Measurements from ENCODE around the gene SPTBN1.

SPTBN1 gene

DNA sequence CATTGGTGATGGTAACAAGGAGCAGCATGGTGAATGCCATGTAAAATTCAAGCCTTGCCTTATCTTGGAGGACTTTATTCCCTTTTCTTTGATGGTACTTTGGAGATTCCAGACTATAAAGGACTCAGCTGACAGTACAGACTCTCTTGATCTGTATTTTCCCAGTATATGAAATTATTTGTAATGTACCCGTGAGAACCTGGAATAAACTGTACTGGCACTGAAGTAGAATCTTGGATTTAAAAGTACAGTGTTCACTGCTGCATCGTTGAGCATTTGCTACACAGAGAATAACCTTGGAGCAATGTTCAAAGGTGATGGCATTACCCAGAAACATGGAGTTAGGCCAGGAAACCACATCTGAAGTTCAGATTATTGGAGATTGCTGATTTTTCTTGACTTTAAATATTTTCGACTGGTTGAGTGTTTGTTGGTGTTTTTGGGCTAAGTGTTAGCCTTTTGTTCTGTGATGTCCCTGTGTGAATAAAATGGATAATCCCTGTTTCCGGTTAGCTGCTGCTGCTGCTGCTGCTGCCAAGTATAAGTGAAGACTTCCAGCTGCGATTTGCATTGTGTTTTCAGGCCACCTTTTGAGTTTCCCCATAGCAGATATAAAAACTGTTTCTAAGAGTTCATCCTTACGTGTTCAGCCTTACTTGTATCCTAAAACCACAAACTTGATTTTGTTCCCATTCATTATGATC is 122.0 kb downstream of the SPTBN1 start:
- no peak for DNase-seq

DNA sequence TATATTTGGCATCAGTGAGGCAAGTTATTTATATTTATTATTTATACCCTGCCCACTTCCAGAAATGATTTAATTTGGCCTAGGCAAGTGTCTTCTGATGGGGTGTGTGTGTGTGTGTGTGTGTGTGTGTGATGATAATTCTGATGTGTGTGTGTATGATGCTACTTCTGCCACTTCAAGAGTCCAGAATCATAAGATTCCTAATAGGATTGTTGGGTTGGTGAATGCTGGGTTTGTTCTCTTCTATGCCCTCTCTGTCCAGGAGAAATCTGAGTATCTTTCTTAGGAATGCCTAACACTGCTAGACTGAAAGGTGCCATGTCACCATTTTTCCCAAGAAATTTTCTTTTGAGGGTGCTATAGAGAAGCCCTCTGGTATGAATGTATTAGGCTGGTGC is 122.5 kb downstream of the SPTBN1 start:
- no peak for DNase-seq

DNA sequence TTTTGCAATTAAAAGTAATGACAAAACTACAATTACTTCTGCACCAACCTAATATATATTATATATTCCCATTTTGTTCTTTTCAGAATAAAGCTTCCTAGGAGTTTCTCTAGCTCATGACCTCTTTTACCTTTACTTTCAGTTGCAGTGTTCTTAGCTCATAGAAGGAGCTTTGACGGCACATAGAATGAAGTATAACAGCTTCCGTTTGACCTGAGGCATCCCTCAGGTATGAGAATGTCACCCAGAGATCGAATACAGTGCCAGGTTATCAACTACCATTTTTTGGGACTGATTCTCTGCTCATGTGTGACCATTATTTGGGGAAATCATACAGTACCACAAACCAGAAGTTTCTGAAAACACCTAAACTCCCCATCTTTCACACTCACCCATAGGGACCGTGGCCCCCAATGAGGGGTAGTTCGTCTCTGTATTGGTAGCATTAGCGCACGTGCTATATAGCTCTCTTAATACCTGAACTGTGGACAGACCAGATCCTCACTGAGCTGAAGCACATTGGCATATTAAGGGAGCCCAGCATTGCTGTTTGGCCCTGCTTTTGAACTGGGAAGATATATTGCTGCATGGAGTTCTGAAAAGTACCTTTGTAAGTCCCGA is 123.0 kb downstream of the SPTBN1 start:
- no peak for DNase-seq

DNA sequence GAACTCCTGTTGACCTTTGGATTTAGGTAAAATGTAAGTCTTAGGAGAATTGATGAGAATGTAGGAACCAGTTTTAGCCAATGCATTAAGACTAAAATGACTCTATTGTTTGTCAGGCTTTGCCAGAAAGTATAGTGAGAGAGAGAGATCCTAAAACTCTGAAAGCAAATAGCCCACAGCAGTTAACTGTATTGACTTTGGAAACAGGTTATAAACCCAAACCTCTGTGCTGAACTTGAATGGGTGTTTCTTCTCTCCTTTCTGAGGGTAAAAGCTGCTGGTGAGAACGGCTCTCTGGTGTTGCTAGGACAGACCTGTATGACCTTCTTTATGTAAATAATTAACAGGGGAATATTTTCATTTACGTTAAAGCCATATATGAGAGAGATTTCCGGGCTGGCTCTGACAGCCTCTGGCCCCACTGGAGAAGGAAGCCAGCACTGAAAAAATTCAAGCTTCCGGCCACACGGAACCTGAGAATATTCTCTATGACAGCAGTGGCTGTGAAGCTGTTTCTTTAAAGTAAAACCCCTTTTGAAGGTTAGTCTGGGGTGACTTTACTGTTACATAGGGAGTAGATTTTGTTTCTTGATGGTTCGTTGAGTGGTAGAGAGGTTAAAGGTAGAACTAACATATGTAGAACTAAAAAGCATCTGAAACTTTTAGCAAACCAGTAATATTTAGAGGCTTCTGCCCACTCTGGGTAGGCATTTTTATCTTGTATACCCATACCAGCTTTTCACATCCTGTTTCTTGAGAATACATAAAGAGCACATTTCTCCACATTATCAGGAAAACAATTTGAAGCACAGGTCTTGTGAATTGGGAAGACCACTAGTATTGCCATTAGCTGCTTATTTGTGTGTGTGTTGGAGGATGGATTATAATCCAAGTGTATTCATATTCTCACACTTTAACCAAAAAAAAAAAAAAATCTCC is 123.8 kb downstream of the SPTBN1 start:
- DNase-seq, result no peak

DNA sequence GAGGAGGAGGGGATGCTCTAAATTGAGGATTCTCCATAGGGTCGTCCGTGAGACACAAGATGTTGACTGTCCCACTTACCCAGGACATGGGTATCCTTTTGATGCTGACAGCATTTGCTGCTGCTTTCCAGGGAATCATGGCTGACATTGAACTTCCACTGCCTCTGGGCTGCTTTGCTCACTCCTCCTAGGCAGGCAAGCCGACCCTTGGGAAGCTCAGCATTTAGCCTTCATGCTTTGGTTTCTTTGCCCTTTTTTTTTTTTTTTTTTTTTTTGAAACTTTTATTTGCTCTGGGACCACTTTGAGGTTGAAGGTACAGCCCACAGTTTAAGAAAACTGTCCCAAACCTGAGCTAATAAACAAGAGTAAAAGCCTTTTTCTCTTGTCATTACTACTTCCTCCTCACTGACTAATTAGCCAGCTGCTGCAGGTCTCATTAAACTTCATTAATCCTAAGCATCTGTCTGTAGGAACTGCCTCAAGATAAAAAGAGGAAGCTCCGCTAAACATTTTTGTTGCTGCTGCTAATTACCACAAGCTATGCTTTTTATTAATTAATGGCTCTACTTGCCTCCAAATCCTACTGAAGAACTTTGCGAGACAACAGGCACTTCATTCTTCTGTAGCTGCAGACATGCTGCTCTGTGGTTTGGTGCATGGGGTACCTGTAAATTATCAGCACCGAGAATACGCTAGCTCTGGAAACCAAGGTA is 125.4 kb downstream of the SPTBN1 start:
- DNase-seq, result no peak

DNA sequence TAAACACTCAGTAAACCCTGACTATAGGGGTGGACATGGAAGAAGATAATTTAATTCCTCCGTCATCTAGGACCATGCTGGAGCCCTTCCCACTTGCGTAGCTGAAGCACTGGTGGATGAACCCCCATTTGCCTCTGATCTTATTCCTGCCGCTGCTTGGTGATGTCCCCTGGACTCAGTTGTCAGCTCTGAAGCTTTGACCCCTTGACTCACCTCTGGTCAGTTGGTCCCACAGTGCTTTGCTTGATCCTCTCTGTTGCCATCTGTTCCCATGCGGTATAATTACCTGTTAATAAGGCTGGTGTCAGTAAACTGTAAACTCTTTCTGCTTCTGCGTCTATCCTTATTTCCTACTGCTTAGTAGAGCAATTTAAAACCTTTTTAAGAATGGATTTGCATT is 126.9 kb downstream of the SPTBN1 start:
- DNase-seq, result no peak

DNA sequence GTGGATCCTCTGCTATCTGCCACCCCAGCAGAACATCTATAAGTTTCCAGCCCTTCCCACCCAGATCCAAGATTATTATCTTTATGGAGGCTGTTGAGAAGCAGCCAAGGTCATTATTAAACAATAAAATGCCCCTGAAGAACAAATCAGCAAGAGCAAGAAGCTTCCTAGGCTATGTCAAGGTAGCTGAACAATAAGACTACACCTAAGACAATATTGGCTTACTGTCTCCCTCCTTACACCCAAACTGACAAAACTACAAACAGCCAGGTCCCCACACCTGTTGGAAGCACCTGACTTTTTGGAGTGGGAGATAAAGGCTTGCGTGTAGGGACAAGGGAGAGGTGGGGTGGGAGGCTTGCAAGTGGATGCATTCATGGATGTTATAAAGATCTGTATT is 128.5 kb downstream of the SPTBN1 start:
- no peak for DNase-seq

DNA sequence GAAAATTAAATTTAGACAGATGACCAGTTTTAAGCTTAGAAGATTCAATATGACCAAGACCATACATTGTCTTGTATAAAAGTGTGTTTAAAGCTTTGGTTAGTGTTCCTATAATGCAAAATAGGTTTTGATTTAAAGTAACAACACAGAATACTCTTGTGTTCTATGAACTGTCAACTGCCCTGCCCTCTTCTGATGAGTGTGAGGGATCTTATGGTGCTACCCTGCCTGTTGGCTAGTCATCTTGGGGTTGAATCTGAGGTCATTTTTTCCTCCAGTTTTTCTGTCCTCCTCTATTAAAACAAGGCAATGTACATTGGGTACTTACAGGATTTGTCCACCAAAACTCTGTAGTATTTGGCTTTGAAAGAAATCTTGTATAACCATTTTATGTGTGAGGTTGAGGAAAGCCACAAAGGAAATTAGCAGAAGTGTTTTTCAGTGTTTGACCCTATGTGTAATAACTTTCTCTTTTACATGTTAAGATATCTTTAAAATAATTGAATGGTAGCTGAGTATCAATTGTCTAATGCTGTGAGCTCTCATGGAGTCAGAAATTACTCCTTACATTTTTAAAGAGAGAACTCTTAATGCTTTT is 129.1 kb downstream of the SPTBN1 start:
- no peak for DNase-seq

DNA sequence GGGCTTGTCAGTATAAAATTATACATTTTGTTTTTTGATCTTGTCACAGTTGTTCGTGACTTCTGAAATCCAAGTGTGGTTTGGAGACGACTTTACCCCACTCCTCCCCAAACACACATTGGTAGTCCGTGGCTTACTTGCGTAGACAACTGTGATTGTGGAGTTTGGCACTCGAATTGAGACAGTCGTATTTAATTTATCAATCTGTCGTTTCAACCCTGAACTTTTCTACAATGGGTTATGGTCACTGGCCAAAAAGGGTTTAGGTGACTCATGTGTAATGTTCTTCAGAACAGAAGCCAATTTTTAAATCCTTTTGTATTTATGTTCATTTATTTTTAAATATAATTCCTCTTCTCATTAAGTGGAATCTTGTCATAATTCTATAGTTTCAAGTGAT is 129.9 kb downstream of the SPTBN1 start:
- DNase-seq, result no peak

DNA sequence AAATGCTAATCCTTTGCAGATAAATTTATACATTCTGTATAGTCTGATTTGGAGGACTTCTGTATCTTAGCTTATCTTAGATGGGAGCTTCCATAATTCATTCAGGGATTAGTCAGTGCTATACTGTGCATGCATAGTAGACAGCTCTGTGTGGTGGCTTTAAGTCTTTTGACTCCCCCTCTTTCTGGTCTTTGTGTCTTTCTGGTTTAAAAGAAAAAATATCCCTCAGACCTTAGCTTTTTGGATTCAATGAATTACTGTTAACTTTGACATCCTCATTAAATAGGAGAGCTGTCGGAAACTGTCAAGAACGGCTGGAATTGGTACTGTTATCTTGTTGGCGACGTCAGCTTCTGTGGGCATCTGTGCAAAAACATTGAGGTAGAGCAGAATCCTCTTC is 130.4 kb downstream of the SPTBN1 start:
- DNase-seq, result no peak

DNA sequence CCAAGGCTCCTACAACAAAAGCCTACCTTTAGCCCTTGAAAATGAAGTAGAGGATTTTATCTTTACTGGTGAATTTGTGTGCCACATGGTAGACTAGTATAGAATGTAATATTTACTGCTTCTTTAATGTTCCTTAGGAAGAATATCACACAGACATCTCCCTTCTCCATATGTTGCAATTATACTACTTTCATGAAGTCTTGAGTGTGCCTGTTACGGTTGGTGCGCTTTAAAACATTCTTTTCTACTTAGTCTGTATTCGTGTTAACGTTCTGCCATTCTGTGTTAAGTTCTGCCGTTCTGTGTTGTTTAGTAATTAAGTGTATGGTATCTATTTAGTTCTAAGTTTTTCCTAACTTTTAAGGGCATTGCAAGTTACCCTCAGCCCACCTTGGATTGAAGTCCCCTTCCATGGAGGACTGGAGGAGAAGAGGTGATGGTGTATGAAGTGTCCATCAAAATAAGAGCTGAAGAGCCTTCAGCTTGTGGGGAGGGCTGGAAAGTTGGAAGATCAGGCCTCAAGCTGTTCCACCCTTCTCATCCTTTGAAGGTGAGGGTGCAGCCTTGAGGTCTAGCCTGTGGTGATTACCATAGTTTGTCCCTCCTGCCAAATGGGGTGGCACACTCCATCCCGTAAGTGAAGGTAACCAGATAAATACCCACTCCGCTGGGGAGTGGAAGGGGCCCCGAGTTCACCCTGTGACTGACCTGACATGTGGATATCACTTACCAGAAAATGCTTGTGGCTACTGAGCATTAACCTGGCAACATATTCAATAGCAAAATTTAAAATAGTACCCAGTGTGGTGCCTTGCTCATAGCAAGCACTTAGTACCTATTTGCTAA is 131.3 kb downstream of the SPTBN1 start:
- no peak for DNase-seq

DNA sequence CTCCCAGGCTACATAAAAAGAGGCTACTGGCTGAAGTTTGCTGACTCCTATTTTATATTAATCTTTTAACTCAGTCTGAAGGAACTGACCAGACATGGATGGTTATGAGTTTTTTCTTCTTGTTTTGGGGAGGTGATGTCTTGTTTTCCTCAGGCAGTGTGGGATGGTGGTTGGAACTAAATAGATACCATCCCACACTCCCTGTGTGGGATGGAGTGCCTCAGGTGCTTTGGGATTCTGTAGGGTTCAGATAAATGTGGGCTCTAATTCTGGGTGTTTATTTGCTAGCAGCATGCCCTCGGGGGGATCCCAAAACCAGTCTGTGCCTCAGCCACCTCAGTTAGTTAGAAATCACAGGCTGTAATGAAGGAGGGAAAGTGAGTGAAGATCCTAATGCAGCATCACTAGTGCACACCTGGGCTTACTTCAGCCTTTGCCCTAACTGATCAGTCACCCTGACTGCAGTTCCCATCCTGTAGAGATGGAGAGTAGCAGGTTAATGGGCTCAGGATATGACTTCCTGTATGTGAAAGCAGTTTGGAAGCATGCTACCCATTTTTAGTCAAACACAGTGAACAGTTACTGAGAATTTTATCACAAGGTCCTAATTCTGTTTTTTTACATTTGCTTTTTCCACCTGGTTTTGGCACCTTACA is 132.2 kb downstream of the SPTBN1 start:
- DNase-seq, result no peak

DNA sequence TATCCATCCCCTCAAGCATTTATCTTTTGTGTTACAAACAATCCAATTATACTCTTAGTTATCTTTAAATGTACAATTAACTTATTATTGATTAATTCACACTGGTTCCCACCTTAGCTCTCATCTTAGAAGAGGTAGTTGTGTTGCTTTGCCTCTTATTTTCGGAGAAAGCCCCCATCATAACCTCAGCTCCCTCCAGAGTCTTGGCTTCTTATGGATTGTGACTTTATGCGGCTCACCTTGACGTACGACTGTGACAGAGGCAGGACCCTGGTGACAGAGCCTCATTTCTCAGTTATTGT is 132.9 kb downstream of the SPTBN1 start:
- DNase-seq, result no peak

DNA sequence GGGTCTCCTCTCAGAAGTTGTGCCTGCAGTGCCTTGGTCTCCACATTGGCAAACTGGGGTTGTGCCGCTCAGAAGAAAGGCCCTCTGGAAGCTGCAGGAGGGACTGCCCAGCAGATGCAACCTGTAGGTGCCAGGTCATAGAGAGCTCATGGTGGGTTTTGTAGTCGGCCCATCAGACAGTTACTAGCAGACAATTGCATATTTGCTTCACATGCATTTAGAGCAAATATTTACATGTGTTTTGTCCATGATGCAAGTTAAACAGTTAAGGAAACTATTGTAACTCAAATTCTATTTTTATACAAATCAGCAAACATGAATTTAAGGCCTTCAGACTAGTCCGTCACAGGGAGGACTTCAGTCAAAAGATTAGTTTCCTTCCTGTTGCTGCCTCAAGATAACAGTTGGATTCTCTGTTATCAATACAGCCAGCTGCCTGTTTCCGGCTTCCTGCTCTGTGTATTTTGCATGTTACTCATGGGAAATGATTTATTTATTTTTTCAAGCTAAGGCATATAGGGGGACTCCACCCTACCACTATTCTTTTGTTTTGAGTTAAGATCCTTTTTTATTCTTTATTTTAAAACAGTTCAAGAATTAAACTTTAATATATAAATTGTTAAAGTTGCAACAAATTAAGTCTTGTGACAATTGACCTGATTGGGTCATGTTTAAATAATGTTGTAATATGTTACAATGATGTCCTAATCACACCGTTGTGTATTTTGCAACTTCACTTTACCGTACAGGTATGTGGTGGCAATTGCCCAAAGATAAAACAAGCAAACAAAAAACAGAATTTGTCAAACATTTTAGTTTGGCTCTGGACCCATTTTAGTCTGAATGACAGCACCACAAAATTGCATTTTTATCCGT is 133.5 kb downstream of the SPTBN1 start:
- DNase-seq, result no peak

DNA sequence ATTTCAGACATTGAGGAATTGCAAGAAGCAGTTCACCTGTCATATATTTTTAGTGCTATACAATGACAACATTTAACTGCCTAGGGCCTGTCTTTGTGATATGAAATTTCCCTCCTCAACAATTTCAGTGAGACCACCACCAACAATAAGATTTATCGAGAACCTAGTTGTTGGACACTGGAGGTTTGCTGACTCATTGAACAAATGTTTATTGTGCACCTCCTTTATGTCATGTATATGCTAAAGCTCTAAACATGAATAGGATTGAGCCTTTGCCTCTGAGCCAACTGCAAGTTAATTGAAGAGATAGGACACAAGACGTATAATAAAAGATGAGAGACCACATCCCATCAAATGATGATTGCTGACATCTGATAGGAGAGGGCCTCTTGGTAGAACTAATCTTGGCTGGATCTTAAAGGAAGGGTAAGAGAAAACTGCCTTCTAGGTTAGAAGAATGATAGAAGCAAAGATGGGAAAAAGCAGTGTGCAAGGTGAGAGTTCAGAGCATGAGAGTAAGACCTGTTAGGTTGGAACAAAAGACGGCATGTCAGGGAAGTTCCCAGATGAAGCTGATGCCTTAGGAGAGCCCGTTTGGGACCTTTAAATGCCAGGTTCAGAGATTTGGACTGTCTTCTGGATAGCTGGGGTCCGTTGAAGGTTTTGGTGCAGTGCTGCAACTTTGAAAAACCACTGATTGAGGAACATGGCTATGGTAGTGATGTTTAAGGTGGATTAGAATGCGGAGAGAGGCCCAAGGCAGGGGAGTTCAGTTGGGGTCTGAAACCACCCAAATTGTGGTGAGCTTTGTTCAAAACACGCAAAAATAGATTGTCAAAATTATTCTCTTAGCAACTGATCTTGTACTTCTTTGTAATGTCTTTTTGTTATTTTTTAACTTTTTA is 134.3 kb downstream of the SPTBN1 start:
- DNase-seq, result no peak

DNA sequence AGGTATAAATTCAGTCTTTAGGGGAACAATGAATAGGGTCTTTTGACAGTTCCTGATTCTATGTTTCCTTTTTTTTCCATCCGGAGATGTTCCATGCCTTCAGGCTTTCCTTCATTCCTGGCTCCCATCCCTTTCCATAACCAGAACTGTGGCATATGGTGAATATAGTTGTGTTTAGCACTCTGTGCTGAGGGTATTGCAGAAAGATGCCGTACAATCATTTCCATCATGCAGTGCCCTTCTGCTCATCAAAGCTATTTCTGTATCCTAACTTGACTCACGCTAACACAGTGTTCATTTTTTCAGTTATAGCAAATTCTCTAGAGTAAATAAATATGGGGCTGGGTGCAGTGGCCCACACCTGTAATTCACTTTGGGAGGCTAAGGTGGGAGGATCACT is 135.4 kb downstream of the SPTBN1 start:
- no peak for DNase-seq

DNA sequence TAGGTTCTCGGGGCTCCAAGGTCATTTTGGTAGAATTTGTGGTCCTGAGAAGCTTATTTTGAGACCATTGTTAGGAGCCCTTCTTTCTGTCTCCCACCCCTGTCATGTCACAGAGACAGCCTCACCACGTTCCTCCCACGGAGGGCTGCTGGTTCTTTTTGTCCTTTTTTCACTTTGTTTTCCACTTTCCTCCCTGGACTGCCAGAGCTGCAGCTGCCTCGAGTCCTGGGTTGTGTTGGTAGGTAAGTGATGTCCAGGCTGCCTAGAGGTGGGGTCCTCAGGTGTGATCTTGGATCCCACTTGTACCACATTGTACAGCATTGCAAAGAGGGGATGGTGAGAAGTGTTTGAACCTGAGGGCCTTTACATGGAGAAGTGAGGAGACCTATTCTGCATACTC is 137.1 kb downstream of the SPTBN1 start:
- no peak for DNase-seq

DNA sequence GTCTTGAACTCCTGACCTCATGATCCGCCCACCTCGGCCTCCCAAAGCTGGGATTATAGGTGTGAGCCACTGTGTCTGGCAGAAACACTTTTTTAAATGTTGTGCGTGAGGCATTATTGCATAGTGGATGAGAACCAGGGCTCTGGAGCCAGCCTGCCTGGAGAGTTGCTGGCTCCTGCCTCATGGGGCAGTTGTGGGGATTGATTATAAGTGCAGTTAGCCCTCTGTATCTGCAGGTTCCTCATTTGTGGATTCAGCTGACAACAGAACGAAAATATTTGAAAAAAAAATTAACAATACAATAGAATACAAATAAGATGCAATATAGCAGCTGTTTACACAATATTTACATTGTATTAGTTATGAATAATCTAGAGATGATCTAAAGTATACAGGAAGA is 137.9 kb downstream of the SPTBN1 start:
- DNase-seq, result no peak

DNA sequence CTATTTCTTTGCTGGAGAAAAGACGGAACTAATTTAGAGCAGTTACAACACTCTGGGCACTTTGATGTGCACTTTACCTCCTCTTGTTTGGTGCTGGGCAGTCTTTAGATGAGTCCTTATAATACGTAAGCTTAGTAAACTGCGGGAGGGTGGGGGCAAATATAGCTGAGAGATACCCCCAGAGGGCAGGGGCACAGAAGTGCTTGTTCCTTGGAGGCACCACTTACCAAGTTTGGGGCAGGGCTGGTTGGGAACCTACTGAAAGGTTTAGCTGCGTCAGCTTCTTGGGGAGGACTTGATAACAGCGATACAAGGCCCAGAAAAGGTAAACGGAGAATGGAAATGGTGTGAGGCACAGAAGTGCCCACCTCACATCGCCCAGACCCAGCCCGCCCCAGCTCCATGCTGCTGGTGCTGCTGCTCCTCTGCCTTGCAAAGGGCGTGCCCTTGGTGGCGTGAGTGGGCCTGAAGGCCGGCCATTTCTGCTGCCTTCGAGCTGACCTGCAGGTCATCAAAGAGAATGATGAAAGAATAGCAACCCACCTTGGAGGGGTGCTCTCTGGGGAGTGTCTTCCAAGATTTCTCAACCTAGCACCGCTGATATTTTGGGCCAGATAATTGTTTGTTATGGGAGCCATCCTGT is 139.2 kb downstream of the SPTBN1 start:
- DNase-seq, result no peak

Measured in left hindlimb (tissue), 1 donor.